Dermis microvascular lymphatic vessel endothelial cell (primary cell): ENCODE measurements around the gene RBMS2. TPM values are rescaled to one million over a fixed set of nuclear protein-coding genes. Genes with fewer than 3 reads are reported as not detected.
A peak's percentile ranks its signal among the peaks of the same experiment; 100 is the strongest.
"Not testable (repeated sequence)": the region's sequence is repeated elsewhere in the genome, so short reads cannot be mapped to it uniquely, and the experiment has no call there.

Experiments
- DNase-seq, 2 donors: peaks; one replicate each; pipeline versions ENCODE4 v3.0.0 to v3.0.0-alpha.2; 2010; ENCODE audit warnings: low read depth in 2 of 2
- total RNA-seq: library from RNA; depleted of rRNA; stranded (reverse); fragments of >200 nt; gene quantifications from 2 replicates; pipeline ENCODE4 v1.2.1, GENCODE V29; 2014

The RBMS2 gene
- total RNA-seq, 1 donor from 2014 or later: 52.4 TPM

DNA sequence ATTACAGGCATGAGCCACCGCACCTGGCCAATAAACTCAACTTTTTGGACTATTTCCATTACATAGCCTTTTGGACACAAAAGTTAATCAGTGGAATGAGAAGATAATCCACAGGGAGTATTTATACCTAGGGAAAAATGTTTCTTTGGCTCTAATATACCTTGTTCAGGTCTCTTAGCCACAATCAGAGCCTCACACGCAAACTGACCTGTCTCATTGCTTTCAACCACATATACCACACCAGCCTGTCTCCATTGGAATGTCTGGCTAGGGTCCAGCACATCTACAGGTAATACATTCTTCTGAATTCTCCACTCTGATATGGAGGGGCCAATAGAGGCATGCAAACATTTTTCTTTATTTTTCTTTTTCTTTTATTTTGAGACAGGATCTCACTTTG is 3.8 kb upstream of the RBMS2 start:
- DNase-seq: peak in 1 of 2 donors; percentile 10

DNA sequence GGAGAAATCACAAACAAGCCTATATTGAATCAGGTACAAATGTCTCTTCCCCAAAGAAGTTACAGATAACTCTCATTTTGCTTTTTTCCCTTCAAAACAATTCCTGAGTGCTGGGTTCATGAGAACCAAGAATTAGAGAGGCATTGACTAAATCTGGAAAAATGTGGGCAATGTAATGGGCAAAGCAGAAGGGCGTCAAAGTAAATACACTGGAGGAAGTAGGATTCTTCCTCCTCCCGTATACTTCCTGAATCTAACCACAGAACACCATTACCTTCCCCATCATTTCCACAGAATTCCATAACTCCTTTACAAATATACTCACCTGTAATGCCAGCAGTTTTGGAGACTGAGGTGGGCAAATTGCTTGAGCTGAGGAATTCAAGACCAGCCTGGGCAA is 3.0 kb upstream of the RBMS2 start:
- DNase-seq: peak in 1 of 2 donors; percentile 41

DNA sequence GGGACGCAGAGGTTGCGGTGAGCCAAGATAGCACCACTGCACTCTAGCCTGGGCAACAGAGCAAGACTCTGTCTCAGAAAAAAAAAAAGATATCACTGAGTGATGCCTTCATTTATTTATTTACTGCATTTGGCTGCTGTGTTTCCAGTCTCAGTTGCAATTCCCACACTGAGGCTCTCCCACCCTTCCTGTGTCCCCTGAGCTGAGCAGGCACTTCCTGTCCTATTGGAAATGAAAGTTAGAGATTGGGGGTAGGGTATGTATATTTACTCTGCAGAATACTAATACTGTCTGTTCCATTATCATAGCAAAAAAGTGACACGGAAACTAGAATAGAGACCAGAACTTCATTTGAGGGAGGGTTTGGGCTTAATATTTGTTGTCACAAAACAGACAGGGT is 1.6 kb upstream of the RBMS2 start:
- peak; percentile 74 to 75 for DNase-seq

DNA sequence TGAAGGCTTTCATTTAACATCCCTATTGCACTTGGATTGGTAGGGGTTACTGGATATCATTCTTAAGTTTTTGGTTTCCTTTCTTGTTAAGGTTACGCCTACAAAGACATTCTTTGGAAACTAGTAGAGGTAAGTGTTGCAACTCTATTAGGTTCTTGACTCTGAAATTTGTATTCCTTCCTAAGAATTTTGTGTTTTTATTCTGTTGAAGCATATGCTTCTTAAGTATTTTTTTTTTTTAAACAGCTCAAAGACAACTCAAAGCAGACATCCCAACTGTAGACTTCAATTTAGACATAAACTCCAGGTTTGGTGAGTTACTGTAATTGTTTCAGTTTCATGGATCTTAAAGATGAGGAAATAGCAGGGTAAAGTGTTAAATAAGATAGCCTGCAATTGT is 1.1 kb upstream of the RBMS2 start:
- peak in 1 of 2 donors; percentile 5 for DNase-seq

DNA sequence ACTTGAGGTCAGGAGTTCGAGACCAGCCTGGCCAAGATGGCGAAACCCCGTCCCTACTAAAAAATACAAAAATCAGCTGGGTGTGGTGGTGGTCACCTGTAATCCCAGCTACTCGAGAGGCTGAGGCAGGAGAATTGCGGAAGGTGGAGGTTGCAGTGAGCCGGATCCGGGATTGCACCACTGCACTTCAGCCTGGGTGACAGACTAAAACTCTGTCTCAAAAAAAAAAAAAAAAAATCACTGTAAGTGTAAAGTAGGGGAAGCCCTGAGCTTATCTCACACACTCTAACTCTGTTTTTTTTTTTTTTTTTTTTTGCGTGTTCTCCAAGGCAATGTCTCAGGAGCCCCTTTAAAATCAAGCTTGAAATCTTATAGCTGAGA is 421 bp upstream of the RBMS2 start:
- DNase-seq: no peak

DNA sequence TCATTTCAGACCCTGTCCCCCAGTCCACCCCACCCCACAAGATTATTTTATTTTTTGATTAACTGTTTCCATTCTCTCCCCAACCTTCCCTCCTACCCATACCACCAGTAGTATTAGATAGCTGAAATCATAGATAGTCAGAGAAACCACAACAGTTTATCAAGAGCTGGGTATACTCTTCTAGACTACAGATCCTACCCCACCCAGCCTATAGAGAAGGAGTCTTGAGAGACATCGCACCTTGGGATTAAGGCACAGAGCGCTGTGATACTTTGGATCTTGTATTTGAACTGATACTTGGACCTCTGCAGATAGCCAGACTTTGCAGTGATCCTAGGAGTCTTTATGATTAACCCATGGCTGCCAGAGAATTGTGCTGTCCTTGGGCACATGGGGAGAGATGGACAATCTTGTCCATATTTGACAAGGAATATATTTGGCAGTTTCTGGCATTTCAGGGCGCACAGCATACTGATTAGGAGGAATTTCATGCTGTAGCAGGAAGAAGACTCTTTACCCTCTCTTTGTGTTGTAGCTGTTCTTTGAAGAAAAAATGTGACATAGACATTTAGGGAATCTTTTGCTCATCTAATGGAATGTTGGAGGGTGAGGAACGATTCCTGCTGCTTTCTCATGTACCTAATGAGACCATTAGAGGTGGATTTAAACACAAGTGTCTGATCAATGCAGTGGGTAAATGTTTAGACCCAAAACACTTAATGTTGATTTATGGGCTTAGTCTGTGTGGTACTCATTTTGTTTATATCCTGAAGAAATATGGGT is 982 bp downstream of the RBMS2 start:
- peak in 1 of 2 donors; percentile 20 for DNase-seq

DNA sequence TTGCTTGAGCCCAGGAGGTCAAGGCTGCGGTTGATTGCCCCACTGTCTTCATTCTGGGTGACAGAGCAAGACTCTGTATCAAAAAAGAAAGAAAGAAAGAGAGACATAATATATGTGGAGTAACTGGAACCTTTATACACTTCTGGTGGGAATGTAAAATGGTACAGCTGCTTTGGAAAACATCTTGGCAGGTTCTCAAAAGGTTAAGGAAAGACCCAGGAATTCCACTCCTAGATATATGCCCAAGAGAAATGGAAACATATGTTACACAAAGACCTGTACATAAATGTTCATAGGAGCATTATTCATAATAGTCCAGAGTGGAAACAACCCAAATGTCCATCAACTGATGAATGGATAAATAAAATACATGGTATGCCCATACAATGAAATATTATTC is 7.2 kb downstream of the RBMS2 start:
- no peak for DNase-seq

DNA sequence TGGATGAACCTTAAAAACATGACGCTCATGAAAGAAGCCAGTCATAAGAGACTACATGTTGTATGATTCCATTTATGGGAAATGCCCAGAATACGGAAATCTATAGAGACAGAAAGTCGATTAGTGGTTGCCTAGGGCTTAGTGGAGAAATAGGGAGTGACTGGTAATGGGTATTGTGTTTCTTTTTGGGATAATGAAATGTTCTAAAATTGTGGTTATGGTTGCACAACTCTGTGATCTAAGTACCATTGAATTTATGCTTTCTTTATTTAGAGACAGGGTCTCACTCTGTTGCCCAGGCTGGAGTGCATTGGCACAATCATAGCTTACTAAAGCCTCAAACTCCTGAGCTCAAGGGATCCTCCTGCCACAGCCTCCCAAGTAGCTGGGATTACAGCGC is 8.0 kb downstream of the RBMS2 start:
- no peak for DNase-seq

DNA sequence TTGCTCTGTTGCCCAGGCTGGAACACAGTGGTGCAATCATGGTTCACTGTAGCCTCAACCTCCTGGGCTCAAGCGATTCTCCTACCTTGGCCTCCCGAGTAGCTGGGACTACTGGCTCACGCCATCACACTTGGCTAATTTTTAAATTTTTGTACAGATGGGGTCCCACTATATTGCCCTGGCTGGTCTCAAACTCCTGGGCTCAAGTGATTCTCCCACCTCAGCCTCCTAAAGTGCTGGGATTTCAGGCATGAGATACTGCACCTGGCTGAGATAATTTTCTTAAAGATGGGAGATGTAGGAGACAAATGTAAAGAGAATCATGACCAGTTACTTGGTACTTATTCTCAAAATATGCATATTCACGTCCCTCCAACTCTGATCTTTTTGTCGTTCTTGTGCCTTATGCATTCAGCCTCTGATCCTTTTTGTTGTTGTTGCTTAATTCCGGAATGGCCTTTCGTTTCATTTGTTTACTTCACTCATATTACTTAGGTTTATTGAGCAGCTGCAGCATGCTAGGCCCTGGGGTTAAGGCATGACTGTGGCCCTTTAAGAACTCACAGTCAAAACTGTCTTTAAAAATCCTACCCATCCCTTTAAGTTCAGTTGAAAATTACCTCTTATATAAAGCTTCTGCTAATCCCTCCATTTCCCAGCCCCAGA is 8.9 kb downstream of the RBMS2 start:
- DNase-seq: no peak

DNA sequence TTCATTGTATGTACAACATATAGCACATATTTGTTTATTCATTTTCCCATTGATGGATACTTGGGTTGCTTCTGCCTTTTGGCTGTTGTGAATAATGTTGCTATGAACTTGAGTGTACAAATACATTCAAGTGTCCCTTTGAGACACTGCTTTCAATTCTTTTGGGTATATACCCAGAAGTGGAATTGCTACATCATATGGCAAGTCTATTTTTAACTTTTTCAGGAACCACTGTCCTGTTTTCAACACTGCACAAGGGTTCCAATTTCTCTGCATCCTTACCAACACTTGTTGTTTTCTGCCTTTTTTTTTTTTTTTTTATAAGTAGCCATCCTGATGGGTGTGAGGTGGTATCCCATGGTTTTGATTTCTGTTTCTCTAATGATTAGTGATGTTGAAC is 15.9 kb downstream of the RBMS2 start:
- DNase-seq: no peak

DNA sequence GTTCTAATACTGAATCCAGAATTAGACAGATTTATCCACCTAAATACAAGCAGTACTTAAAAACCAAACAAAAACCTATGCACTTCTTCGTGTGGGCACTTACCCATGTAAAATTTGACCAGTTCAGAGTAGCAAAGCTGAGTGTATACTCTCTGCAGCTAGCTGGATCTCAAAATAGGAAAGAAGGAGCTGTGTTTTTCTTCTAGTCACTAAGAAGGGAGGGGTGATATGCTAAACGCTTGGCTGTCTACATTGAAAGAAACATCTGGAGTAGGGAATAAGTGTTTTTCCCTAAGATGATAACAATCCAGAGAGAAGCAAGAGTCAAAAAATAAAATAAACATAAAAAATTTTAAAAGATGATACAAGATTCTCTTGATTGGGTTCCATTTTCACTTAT is 20.0 kb downstream of the RBMS2 start:
- DNase-seq: no peak

DNA sequence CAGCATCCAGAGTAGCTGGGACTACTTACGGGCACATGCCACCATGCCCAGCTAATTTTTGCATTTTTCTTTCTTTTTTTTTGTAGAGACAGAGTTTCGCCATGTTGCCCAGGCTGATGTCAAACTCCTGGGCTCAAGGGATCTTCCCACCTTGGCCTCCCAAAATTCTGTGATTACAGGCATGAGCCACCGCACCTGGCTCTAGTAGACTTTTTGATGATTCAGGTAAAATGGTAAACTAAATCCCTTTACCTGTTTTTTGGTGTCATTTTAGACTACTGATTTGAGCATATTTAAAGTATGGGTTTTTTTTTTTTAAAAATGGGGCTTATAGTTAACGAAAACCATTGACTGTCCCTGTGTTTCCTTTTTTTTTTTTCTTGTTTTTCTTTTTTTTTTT is 20.5 kb downstream of the RBMS2 start:
- no peak for DNase-seq

DNA sequence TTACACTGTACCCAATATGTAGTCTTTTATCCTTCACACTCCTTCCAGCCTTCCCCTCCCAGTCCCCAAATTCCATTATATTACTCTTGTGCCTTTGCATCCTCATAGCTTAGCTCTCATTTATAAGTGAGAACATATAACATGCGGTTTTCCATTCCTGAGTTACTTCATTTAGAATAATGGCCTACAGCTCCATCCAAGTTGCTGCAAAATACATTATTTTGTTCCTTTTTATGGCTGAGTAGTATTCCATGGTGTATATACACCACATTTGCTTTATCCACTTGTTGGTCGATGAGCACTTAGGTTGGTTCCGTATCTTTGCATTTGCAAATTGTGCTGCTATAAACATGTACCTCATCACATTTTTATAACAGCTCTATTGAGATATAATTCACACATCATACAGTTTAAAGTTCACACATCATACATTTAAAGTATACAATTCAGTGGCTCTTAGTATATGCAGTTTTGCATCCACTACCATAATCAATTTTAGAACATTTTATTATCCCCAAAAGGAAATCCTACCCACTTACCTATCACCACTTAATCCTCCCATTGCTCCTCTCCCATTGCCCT is 23.5 kb downstream of the RBMS2 start:
- no peak for DNase-seq

DNA sequence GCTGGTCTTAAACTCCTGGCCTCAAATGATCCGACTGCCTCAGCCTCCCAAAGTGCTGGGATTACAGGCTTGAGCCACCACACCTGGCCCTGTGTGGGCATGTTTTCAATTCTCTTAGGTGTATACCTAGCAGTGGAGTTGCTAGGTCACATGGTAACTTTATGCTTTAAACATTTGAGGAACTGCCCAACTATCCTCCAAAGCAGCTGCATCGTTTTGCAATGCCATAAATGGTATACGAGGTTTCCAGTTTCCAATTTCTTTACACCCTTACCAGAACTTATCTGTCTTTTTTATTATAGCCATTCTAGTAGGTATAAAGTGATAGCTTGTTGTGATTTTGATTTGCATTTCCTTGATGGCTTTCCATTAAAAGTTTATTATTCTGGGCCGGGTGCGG is 25.1 kb downstream of the RBMS2 start:
- no peak for DNase-seq

DNA sequence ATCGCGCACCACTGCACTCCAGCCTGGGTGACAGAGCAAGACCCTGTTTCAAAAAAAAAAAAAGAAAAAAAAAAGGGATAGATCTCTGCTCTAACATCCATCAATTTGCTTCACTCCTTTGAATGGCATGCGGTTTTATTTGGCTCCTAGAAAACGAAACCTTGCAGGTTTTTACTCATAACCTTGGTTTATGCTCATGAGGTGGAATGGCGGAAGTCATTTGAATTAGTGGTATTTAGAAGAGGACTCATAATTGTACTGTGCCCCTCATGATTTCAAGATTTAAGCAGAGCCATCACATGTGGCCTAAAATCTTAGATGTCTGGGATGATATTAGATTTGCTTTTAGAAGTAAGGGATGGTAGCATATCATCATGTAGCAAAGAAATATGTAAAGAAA is 29.4 kb downstream of the RBMS2 start:
- no peak for DNase-seq

DNA sequence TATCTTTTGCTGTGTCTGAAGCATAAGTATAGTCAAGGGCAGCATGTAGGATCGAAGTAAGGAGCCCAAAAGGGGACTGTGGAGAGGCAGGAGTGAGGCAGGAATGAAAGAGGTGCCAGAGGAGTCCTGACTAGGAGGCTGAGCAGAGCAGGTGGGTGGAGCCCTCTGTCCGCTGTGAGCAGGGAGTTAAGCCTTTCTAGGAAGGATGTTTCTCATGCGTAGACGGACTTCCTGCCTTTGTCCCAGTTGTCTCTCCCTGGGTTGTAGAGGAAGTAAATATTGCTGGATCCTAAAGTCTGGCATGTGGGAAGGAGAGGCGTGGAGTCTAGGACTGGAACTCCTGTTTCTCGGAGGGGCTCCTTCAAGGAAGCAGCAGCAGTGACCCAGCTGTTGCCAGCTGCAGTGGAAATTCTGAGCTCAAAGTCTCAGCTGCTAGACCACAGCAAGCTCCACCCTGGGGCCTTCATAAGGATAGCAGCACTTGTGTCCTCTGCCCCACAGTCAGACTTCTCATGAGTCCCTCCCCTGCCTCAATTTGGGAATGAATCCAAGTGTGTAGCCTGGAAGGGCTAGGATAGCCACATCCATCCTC is 44.0 kb downstream of the RBMS2 start:
- DNase-seq: peak; percentile 89 to 96

DNA sequence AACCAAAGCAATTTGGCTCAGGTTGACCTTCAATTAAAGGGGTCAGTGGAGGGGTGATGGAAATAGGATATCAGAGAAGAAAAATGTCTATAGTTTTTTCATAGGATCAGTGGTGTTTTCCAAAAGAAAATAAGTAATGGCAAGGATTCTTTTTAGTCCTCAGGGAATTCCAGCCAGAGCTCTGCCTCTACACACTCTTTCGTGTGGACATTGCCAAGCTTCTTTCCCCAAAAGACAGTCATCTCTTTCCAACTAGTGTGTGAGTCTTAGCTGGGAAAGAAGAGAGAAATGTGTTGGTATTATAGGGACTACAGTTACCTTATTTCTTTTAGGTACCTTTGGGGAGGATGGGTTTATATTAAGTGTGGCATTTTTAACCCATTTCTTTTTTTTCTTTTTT is 46.5 kb downstream of the RBMS2 start:
- no peak for DNase-seq

DNA sequence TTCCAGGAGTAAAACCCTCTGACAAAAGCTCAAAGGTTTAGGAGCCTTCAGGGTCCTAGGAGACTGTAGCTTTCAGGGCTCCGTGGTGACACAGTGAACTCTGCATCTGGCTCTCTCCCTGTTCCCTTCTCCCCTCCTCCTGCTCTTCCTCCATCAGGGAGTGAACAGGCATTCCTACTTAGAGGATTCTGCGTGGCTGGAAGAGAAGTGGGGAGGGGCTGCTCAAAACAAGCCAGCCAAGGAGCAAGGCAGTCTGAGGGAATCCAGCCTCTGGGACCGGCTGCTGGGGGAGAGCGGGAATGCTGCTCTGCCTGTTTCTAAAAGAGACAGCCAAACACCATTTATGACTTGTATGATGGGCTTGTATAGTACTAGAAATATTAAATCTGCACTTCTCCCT is 49.5 kb downstream of the RBMS2 start:
- no peak for DNase-seq

DNA sequence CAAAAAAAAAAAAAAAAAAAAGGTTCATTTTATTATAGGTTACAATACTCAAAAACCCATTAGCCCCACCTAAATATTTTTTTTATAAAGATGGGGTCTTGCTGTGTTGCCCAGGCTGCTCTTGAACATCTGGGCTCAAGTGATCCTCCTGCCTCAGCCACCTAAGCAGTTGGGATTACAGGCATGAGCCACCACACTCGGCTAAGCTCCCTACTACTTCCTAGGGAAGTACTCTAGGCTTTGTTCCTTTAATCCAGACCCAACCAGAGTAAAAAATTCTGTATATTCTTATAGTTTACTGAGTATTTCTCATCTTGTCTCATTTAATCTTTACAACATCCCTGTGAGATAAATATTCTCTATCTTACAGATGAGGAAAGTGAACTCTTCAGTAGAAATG is 50.7 kb downstream of the RBMS2 start:
- no peak for DNase-seq

DNA sequence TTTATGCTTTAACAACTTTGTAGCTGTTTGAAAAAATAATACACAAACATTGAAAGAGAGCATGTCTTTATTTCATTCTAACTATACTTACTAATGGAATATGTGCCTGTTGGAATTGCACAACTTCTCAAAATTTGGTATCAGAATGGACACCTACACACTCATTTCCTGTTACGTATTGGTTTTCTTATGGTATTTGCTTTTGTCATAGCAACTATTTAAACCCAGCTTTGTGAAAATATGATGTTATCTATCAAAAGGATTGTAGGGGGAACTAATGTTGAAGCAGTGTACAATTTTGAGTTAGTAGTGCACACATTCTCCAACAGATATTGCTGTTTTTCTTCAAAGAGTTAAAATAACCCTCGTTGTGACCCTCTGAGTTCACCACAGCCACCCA is 52.6 kb downstream of the RBMS2 start:
- peak; percentile 48 to 52 for DNase-seq

DNA sequence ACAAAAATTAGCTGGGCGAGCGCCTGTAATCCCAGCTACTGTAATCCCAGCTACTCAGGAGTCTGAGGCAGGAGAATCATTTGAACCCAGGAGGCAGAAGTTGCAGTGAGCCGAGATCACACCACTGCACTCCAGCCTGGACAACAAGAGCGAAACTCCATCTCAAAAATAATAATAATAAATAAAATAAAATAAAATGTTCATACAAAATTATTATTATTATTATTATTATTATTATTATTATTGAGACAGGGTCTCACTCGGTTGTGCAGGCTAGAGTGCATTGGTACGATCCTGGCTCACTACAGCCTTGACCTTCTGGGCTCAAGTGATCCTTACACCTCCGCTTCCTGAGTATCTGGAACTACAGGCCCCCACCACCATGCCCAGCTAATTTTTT is 55.6 kb downstream of the RBMS2 start:
- not testable (repeated sequence) for DNase-seq

DNA sequence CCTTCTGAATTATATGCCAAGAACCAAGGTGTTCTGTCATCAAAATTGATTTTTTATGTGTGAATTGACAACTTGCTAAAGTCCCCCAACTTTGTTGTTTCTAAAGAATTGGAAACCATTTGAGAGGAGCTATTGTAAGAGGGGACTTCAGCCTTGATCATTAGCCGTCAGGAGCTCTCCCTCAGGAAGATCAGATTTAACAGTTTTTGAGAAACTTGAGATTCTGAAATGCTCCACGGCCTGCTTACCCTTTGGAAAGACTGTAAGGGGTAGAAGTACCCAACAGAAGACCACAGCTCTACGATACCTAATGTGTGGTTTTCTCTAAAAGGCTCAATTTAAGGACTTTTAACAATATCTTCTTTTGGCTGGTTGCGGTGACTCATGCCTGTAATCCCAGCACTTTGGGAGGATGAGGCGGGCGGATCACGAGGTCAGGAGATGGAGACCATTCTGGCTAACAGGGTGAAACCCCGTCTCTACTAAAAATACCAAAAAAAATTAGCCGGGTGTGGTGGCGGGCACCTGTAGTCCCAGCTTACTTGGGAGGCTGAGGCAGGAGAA is 57.4 kb downstream of the RBMS2 start:
- DNase-seq: no peak
